HEK293T (cell line): Measurements from ENCODE around the gene KIF25.

Source experiments
- CTCF ChIA-PET: fragments of 350-600 bp; formaldehyde crosslinking; extraction: SDS; loops from one replicate; lab custom pipeline; 2021; ENCODE audit warnings: antibody characterized with exemption, inconsistent platforms; lab: Yijun Ruan, JAX
- POLR2A ChIA-PET: fragments of 350-600 bp; formaldehyde crosslinking; extraction: SDS; loops from one replicate; lab custom pipeline; 2020; ENCODE audit warnings: antibody characterized with exemption, inconsistent platforms; lab: Yijun Ruan, JAX
- DNase-seq: peaks from one replicate; pipeline ENCODE4 v3.0.0; 2012; ENCODE audit warnings: mixed read lengths; ENCODE audit errors: extremely low spot score
- ARNT ChIP-seq: fragments of 450-650 bp; IDR thresholded peaks from 2 replicates; pipeline ENCODE4 v1.6.1; 2017; ENCODE audit warnings: mild to moderate bottlenecking
- BHLHE40 ChIP-seq: fragments of 450-650 bp; IDR thresholded peaks from 2 replicates; pipeline ENCODE4 v1.6.1; 2016; ENCODE audit warnings: mild to moderate bottlenecking, moderate library complexity, borderline replicate concordance
- CTBP1 ChIP-seq: fragments of 450-650 bp; IDR thresholded peaks from 2 replicates; pipeline ENCODE4 v1.6.1; 2016; ENCODE audit warnings: borderline replicate concordance
- ELF4 ChIP-seq: fragments of 450-650 bp; IDR thresholded peaks from 2 replicates; pipeline ENCODE4 v1.6.1; 2017; ENCODE audit warnings: antibody characterized with exemption
- FOXA1 ChIP-seq: fragments of 450-650 bp; IDR thresholded peaks from 2 replicates; pipeline ENCODE4 v1.6.1; 2016; ENCODE audit warnings: mild to moderate bottlenecking
- FOXK2 ChIP-seq: fragments of 450-650 bp; IDR thresholded peaks from 2 replicates; pipeline ENCODE4 v1.6.1; 2016; ENCODE audit warnings: mild to moderate bottlenecking
- FOXM1 ChIP-seq: fragments of 450-650 bp; IDR thresholded peaks from 2 replicates; pipeline ENCODE4 v1.6.1; 2017; ENCODE audit warnings: mild to moderate bottlenecking, borderline replicate concordance
- HDGF ChIP-seq: fragments of 450-650 bp; IDR thresholded peaks from 2 replicates; pipeline ENCODE4 v1.6.1; 2017; ENCODE audit warnings: antibody characterized with exemption, borderline replicate concordance
- L3MBTL2 ChIP-seq: fragments of 450-650 bp; conservative IDR thresholded peaks from 2 replicates; pipeline ENCODE4 v1.6.1; 2016; ENCODE audit warnings: mild to moderate bottlenecking
- LEF1 ChIP-seq: fragments of 450-650 bp; IDR thresholded peaks from 2 replicates; pipeline ENCODE4 v1.6.1; 2017; ENCODE audit warnings: mild to moderate bottlenecking, borderline replicate concordance
- NFRKB ChIP-seq: fragments of 450-650 bp; IDR thresholded peaks from 2 replicates; pipeline ENCODE4 v1.6.1; 2016; ENCODE audit warnings: mild to moderate bottlenecking, moderate library complexity
- SP1 ChIP-seq: fragments of 450-650 bp; IDR thresholded peaks from 2 replicates; pipeline ENCODE4 v1.6.1; 2017
- SUZ12 ChIP-seq: fragments of 450-650 bp; IDR thresholded peaks from 2 replicates; pipeline ENCODE4 v1.6.1; 2016; ENCODE audit warnings: mild to moderate bottlenecking
- TARDBP ChIP-seq: fragments of 450-650 bp; IDR thresholded peaks from 2 replicates; pipeline ENCODE4 v1.6.1; 2016
- ZNF384 ChIP-seq: fragments of 450-650 bp; IDR thresholded peaks from 2 replicates; pipeline ENCODE4 v1.6.1; 2016
- TF ChIP-seq, protein P1 (sequence below): fragments of 450-650 bp; IDR thresholded peaks from 2 replicates; pipeline ENCODE4 v1.6.1; 2016

KIF25 gene

DNA sequence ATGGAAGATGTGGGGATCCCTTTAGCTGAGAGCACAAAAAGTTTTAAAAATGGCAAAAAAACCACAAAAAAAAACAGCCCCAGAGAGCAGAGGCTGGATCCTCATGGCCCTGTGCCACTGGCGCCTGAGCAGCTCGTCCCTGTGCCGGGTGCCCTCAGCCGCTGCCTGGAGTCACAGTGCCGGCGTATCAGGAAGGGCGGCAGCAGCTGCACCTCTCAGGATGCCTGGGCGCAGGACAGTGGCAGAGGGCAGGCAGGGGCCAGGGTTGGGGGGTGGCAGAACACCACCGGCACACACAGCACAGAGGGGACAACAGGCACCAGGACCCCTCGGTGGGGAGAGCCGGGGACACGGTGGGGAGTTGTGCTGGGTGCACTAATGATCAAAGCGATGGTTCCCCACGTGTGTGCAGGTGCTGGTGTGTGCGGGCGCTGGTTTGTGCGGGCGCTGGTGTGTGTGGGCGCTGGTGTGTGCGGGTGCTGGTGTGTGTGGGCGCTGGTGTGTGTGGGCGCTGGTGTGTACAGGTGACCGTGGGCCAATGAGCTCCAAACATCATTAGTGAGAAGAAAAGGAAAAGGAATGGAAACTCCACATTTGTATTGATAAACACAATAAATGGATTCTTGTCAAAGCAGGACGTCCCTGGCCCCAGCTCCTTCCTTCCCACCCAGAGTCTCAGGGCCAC, 83.1 kb downstream of the KIF25 start:
- CTCF ChIA-PET, result no interaction called here
- no peak for TF ChIP-seq NFRKB
- no peak for TF ChIP-seq HDGF
- TF ChIP-seq LEF1, result no peak
- no peak for TF ChIP-seq SUZ12
- no peak for TF ChIP-seq FOXM1
- TF ChIP-seq TARDBP, result no peak
- TF ChIP-seq ARNT, result no peak
- TF ChIP-seq FOXA1, result no peak
- TF ChIP-seq, protein P1, sequence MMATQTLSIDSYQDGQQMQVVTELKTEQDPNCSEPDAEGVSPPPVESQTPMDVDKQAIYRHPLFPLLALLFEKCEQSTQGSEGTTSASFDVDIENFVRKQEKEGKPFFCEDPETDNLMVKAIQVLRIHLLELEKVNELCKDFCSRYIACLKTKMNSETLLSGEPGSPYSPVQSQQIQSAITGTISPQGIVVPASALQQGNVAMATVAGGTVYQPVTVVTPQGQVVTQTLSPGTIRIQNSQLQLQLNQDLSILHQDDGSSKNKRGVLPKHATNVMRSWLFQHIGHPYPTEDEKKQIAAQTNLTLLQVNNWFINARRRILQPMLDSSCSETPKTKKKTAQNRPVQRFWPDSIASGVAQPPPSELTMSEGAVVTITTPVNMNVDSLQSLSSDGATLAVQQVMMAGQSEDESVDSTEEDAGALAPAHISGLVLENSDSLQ, result no peak
- TF ChIP-seq L3MBTL2, result no peak
- no peak for TF ChIP-seq ZNF384
- no peak for TF ChIP-seq FOXK2
- no peak for TF ChIP-seq SP1
- TF ChIP-seq ELF4, result no peak
- no peak for TF ChIP-seq CTBP1
- no peak for TF ChIP-seq BHLHE40
- no peak for DNase-seq
- POLR2A ChIA-PET, result no interaction called here

DNA sequence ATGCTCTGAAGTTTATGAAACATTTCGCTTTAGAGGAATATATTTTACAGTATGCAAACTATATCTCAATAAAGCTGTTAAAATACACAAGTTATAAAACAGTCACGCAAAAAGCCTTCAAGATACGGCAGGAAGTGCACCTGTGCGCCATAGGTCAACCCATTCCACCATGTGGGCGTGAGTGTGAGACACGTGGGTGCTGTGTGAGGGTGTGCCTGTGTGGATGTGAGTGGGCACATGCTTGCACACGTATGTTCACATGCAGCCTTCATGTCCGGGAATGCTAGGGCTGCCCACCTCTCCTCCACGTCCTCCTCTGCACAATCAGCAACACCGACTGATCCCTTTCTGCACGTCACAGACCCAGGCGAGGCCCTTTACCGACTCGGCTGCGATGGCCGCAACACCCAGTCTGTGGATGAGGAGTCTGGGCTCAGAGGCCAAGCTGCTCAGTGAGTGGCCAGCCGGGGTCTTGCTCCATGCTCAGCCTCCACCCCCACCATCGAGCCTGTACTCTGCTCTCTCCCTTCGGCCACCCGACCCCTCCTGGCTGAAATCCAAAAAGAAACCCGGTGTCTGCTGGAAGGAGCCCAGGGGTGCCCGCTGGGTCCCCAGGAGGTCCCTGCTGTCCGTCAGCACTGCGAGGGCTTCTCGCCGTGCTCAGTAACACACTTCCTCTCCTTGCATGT, 84.5 kb downstream of the KIF25 start:
- ChIA-PET CTCF (no interaction called here), POLR2A (no interaction called here)
- no peak for DNase-seq
- no peak for TF ChIP-seq SP1
- TF ChIP-seq NFRKB, result no peak
- no peak for TF ChIP-seq L3MBTL2
- no peak for TF ChIP-seq FOXK2
- no peak for TF ChIP-seq FOXA1
- TF ChIP-seq ARNT, result no peak
- no peak for TF ChIP-seq ZNF384
- no peak for TF ChIP-seq LEF1
- no peak for TF ChIP-seq ELF4
- TF ChIP-seq HDGF, result no peak
- no peak for TF ChIP-seq BHLHE40
- TF ChIP-seq TARDBP, result no peak

DNA sequence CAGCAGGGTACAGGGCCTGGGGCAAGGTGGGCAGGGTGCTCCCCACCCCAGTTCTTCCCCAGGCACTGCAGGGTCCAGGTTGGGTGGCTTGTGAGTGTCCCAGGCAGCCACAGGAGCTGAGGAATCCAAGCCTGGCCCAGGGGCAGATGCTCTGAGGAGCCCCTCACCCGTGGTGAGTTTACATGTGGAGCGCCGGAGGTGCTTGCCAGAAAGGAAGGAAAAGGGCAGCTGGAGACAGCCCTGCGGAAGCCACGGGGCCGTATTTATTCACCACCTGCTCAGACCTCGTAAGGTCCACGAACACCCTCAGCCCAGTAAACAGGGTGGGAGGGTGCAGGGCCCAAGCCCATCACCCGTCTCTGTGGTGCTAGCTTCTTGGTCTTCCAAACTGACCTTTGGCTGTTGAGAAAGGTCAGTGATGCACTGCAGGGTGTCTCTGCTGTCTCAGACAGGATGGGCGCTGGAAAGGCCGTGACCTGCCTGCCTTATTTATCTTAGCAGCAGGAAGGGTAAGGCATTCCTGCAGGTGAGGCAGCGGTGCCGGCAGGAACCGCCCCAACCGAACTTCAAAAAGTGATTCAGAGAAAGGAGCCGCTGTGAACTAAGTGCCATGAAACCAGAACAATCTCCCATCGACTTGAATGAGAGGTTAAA, 85.5 kb downstream of the KIF25 start:
- TF ChIP-seq ELF4 (no peak), FOXK2 (no peak), L3MBTL2 (no peak), HDGF (no peak), SP1 (no peak), ZNF384 (no peak)
- ChIA-PET CTCF (no interaction called here), POLR2A (no interaction called here)
- DNase-seq, result no peak

DNA sequence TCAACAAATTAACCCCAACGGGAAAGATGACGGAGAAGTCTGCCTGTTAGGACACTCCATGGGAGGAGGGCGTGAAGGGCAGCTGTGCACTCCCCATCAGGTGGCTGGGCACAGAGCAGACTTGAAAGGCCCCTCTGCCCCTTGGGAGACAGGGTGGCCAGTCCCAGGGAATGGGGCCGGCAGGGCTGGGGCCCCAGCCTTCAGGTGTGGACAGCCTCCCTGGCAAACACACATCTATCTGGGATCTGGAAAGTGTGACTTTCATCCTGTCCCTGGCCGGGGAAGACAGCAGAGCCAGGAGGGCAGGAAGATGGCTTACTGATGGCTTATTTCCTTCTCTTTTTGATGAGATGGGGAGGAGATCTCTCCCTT, 86.0 kb downstream of the KIF25 start:
- ChIA-PET POLR2A (no interaction called here), CTCF (no interaction called here)
- DNase-seq, result no peak
- no peak for TF ChIP-seq BHLHE40

DNA sequence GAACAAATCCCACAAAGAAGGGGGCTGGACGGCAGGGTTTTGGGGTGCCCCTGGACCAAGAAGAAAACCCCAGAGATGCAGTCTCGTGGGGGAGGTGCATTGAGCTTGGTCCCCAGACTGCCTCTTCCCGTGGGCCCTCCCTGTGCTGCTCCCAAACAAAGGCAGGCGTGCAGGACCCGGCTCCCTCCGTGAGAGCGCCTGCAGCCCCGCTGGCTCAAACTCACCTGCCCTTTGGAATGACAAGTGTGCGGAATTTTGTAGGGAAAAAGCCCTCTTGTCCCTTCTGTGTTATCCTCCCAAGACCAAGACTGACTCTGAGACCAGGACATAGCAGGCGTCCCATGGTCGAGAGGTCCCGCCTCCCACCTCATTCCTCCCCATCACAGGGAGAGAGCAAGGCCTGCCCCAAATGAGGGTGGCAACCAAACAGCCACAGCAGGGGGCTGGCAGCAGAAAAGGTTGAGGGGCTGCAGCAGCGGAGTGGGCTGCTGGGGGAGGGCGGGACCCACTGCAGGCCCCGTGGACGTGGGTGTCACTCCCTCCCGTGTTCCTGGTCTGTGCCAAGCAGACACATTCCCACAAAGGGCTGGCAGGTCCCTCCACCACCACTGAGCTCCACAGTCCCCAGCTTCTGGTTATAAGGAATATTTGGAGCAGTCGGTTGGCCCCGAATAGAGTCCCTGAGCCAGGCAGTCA, 87.1 kb downstream of the KIF25 start:
- CTCF ChIA-PET, result no interaction called here
- no peak for TF ChIP-seq ARNT
- TF ChIP-seq NFRKB, result no peak
- no peak for TF ChIP-seq SP1
- TF ChIP-seq SUZ12, result no peak
- TF ChIP-seq ZNF384, result no peak
- no peak for TF ChIP-seq CTBP1
- no peak for TF ChIP-seq TARDBP
- no peak for TF ChIP-seq HDGF
- TF ChIP-seq, protein P1, result no peak
- no peak for TF ChIP-seq FOXA1
- no peak for DNase-seq
- POLR2A ChIA-PET, result no interaction called here

DNA sequence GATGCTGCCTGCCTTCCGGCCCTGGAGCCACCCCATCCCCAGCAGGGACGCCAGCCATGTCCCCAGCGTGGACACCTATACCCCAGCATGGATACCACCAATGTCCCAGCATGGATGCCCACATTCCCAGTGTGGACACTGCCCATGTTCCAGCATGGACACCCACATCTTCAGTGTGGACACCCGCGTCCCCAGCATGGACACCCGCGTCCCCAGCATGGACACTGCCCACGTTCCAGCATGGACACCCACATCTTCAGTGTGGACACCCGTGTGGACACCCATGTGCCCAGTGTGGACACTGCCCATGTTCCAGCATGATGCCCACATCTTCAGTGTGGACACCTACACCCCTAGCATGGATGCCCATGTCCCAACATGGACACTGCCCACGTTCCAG, 88.6 kb downstream of the KIF25 start:
- ChIA-PET POLR2A (no interaction called here), CTCF (no interaction called here)
- no peak for TF ChIP-seq SP1
- no peak for TF ChIP-seq TARDBP
- TF ChIP-seq FOXA1, result no peak
- TF ChIP-seq CTBP1, result no peak
- no peak for TF ChIP-seq SUZ12
- TF ChIP-seq FOXM1, result no peak
- DNase-seq, result no peak

DNA sequence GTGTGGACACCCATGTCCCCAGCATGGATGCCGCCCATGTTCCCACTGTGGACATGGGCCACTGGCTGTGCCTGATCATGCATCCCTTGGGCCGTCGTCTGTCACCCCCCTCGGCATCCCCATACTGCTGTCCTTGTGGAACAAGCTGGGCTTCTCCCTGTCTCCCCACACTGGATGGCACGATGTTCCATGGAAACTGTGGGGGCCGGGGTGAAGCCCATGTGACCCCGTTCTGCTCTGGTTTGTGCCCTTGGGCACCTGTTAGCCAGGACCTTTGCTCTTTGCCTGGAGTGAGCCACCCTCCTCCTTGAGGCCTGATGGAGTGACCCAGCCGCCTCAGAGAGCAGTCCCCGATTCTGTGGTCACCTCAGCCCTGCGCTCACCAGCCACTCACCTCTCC, 89.1 kb downstream of the KIF25 start:
- CTCF ChIA-PET, result no interaction called here
- TF ChIP-seq FOXM1 (no peak), LEF1 (no peak), ZNF384 (no peak), FOXK2 (no peak), ARNT (no peak), BHLHE40 (no peak)
- no peak for DNase-seq
- POLR2A ChIA-PET, result no interaction called here
